ENCODE data around the gene FASTKD3.

FASTKD3 gene

GRCh38 chr5:7848296-7848695, 20.5 kb downstream of the FASTKD3 start:
- DNase-seq, result no peak

GRCh38 chr5:7846327-7846726, 22.5 kb downstream of the FASTKD3 start:
- DNase-seq, result no peak

DNA sequence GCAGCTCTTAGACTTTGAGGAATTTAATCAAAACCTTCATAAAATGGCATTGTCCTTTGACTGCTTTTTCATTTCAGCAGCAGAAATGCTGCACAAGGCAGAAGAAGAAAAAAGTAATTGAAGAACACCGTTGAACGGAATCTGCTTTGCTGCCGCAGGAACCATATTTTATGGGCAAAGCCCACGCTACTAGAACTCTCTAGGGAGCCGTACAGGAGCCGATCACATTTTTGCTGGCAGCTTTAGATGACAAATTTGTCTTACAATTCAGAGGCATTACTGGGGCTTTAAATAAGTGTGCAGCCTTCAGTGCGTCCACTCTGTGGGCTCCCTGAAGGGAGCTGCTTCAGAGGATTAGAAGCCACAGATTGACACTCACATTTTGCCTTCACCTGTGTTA, 23.3 kb downstream of the FASTKD3 start:
- DNase-seq, result no peak

- DNase-seq, result no peak
Observed at GRCh38 chr5:7844901-7845300, 23.9 kb downstream of the FASTKD3 start.

DNA sequence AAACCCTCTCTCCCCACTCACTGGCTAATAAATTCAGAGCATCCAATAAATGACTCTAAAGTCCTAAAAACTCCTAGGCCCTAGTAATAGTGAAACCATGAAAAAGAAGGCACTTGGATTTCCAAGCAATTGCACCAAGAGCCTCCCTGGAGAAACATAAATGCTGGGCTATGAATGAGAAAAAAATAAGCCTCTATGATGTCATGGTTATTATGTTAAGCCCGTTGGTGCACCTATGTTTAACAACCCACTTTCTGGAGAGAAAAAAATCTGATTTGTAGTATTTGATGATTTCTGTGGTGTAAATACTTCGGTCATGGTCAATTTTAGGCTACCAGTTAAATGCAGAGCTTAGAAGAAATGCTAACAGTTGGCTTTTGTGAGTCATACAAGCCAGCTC, 26.3 kb downstream of the FASTKD3 start:
- no peak for DNase-seq

DNA sequence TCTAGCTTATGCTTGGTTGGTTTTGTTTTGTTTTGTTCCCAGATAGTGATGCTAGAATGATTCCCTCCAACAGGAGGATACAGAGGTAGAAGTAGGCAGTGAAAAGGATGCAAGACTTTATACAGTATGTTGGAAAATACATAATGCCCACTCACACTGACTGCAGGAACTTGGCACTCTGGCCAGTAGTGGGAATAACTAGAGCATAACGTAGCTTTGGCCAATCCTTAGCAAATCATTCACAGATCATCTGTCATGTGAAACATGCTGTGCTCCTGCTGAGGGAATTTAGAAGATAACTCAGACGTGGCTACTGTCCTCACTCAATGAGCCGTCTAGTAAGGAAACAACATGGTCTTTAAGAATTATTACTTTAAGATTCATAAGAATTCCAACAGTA, 31.4 kb downstream of the FASTKD3 start:
- DNase-seq, result no peak

- DNase-seq, result no peak
Observed at GRCh38 chr5:7834982-7835381, 33.8 kb downstream of the FASTKD3 start.

DNA sequence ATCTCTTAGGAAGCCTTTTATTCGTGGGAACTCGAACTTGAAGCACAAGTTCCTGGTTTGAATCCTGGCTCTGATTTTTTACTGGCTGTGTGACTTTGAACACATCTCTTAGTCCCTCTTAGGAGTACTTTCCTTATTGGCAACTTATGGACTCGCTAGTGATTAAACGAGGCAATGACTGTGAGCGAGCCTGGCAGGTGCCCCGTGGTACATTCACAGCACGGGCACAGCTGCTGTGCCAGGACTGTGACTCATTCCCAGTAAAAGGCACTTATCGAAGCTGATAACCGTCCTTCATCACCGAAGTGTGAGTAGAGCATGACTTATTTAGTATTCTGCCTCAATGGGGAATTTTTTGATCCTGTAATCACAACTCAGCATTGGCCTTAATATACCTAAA, 40.6 kb downstream of the FASTKD3 start:
- no peak for DNase-seq

DNA sequence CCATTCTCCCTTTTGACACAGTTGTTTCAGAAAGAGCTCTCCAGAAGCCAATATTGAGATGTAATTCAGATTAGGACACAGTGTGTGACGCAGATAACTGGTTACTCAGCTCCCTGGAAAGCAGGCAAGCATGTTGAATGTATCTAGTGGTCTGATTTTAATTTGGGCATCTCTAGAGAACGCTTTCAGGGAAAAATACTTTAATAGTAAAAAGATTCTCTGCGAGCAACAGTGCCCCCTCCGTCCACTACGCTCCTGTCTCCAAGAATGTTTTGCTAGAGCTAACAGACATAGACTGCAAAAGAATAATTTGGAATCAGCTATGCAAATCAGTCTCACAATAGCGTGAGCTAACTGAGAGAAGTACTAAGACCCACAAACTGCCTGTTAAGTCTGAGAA, 41.2 kb downstream of the FASTKD3 start:
- no peak for DNase-seq

GRCh38 chr5:7825630-7826029, 43.2 kb downstream of the FASTKD3 start:
- no peak for DNase-seq

DNA sequence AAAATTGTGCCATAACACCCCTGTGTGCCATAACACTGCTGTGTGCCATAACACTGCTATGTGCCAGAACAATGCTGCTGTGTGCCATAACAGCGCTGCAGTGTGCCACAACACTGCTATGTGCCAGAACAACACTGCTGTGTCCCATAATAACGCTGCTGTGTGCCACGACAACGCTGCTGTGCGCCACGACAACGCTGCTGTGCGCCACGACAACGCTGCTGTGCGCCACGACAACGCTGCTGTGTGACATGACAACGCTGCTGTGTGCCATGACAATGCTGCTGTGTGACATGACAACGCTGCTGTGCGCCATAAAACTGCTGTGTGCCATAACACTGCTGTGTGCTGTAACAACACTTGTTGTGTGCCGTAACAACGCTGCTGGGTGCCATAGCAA, 43.8 kb downstream of the FASTKD3 start:
- no peak for DNase-seq

GRCh38 chr5:7823594-7823993, 45.2 kb downstream of the FASTKD3 start:
- DNase-seq, result no peak

DNA sequence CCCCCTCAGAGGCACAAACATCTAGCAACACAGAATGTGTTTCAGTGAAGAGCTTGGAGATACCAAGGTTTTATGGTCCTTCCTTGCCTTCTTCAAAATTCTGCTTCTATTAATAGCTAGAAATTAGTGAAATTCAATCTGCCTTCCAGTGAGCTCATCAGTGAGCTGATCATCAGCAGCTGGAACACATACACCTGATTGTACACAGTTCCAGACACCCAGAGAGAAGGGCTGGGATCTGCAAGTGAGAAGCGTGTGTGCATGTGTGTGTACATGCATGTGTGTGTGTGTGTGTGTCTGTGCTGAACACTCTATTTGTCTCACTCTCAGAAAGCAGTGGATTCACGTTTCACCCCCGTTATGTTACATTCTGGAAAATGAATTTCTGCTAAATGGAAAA, 46.4 kb downstream of the FASTKD3 start:
- DNase-seq, result no peak

DNA sequence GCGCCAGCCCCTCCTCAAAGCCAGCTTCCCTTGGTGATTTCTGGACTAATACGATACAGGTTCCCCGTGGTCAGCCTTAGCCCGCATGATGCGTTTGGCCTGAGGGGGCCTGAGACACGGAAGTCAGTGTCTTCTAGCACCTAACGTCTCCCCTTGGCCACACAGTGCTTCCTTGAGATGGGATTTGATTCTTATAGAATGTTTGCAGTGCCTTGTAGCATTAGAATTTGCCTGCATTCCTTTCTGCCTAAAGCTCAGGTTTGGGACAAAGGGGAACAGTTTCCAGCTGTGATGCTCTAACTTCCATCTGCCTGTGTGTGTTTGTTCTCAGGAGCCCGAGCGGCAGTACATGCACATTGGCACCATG, 52.3 kb downstream of the FASTKD3 start:
- no peak for DNase-seq

DNA sequence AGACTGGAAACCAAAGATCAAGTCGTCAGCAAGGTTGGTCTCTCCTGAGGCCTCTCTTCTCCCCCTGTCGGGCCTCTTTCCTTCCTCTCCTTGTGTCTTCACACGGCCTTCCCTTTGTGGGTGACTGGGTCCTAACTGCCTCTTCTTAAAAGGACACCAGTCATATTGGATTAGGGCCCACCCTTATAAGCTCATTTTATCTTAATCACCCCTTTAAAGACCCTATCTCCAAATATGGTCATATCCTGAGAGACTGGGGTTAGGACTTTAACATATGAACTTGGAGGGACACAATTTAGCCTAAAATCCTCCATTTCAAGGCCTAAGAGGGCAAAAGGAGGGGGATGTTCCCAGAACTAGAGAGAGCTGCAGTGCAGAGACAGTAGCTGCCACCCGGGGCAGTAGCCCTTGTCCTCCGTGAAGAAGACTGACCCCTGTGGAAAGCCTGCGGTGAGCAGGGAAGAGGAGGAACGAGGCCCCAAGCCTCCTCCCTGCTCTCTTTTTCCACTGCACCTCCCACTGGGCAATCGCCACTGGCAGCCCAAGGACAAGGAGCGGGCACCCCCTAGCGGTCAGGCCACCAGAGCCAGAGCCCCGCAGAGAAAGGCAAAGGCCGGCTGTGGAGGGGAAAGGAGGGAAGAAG, 52.8 kb downstream of the FASTKD3 start:
- peak; percentile 38 for DNase-seq

GRCh38 chr5:7814816-7815215, 54.0 kb downstream of the FASTKD3 start:
- DNase-seq, result no peak

- no peak for DNase-seq
Observed at GRCh38 chr5:7813576-7813975, 55.3 kb downstream of the FASTKD3 start.

DNA sequence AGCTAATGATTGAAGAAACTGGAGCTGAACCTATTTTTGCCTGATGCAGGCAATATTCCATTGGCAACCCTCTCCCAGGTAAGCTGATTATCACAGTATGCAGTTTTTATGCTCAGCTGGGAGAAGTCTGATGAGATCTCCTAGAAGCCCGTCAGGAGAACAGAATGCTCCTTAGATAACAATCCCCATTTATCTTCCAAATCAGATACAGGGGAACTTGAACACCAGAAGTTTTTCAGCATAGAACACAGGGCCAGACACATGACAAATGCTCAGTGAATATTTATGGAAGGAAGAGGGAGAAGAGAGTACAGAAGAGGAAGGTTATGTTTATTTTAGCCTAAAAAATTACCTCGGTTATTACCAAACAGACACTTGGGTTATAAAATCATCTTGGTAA, 55.8 kb downstream of the FASTKD3 start:
- DNase-seq, result no peak

- DNase-seq, result no peak
Observed at GRCh38 chr5:7811715-7812114, 57.1 kb downstream of the FASTKD3 start.

Measured in NCI-H2227 treated with DMSO at 0.1 percent for 48 hours (cell line).